ENCODE results near the gene B4GALNT4.
"Not testable (repeated sequence)": the region's sequence is repeated elsewhere in the genome, so short reads cannot be mapped to it uniquely, and the experiment has no call there.

Gene B4GALNT4

GRCh38 chr11:419248-420005 is 50.1 kb downstream of the B4GALNT4 start:
- no peak for DNase-seq (ENCODE audit: low read depth, low spot score)

- DNase-seq (ENCODE audit: low read depth, low spot score) = no peak
These were observed 51.0 kb downstream of the B4GALNT4 start for GRCh38 chr11:420054-420910.

- DNase-seq (ENCODE audit: low read depth, low spot score) = no peak
These were observed 51.6 kb downstream of the B4GALNT4 start for GRCh38 chr11:420911-421321.

GRCh38 chr11:422249-422656 is 53.0 kb downstream of the B4GALNT4 start:
- DNase-seq (ENCODE audit: low read depth, low spot score) = no peak

GRCh38 chr11:424232-424631 is 54.9 kb downstream of the B4GALNT4 start:
- no peak for DNase-seq (ENCODE audit: low read depth, low spot score)

GRCh38 chr11:424766-425165 is 55.5 kb downstream of the B4GALNT4 start:
- not testable (repeated sequence) for DNase-seq (ENCODE audit: low read depth, low spot score)

GRCh38 chr11:425301-425700 is 56.0 kb downstream of the B4GALNT4 start:
- DNase-seq (ENCODE audit: low read depth, low spot score) = no peak

- no peak for DNase-seq (ENCODE audit: low read depth, low spot score)
These were observed 57.6 kb downstream of the B4GALNT4 start for GRCh38 chr11:426851-427250.

- no peak for DNase-seq (ENCODE audit: low read depth, low spot score)
These were observed 59.0 kb downstream of the B4GALNT4 start for GRCh38 chr11:428295-428694.

GRCh38 chr11:429391-429790 is 60.1 kb downstream of the B4GALNT4 start:
- no peak for DNase-seq (ENCODE audit: low read depth, low spot score)

GRCh38 chr11:429931-430456 is 60.7 kb downstream of the B4GALNT4 start:
- DNase-seq (ENCODE audit: low read depth, low spot score) = no peak
